Liver (tissue), 9 donors: ENCODE measurements around the gene CUX1. TPM values are rescaled to one million over a fixed set of nuclear protein-coding genes. Genes with fewer than 3 reads are reported as not detected.

Source experiments
- DNase-seq: peaks from one replicate; pipeline ENCODE4 v3.0.0-alpha.2; 2017; ENCODE audit warnings: low spot score
- H3K27ac ChIP-seq, 2 donors: one replicate each; pipeline ENCODE4 v1.7.0; 2013; ENCODE audit warnings: inconsistent platforms in 2 of 2, low read length in 2 of 2, control low read depth in 1 of 2, low read depth in 1 of 2, mild to moderate bottlenecking in 1 of 2
- H3K27me3 ChIP-seq, 4 donors: one replicate each; pipeline versions ENCODE4 v1.6.1 to v1.7.0; 2013; ENCODE audit warnings: low read length in 3 of 4, inconsistent platforms in 1 of 4, mild to moderate bottlenecking in 1 of 4, moderate library complexity in 1 of 4; ENCODE audit not compliant: control insufficient read depth in 4 of 4, insufficient read depth in 4 of 4
- H3K36me3 ChIP-seq, 4 donors: one replicate each; pipeline versions ENCODE4 v1.6.1 to v1.7.0; 2013; ENCODE audit warnings: low read length in 3 of 4, mild to moderate bottlenecking in 3 of 4, low read depth in 1 of 4, moderate library complexity in 1 of 4; ENCODE audit not compliant: control insufficient read depth in 4 of 4, insufficient read depth in 3 of 4
- H3K4me1 ChIP-seq, 4 donors: one replicate each; pipeline versions ENCODE4 v1.6.1 to v1.7.0; 2013; ENCODE audit warnings: low read length in 3 of 4, mild to moderate bottlenecking in 3 of 4, moderate library complexity in 1 of 4; ENCODE audit not compliant: control insufficient read depth in 4 of 4, insufficient read depth in 4 of 4
- H3K4me3 ChIP-seq, 3 donors: one replicate each; pipeline versions ENCODE4 v1.6.1 to v1.7.0; 2013; ENCODE audit warnings: low read length in 3 of 3, control low read depth in 1 of 3, low read depth in 1 of 3, mild to moderate bottlenecking in 1 of 3
- H3K9ac ChIP-seq, 2 donors: one replicate each; pipeline ENCODE4 v1.7.0; 2013; ENCODE audit warnings: low read length in 2 of 2, mild to moderate bottlenecking in 2 of 2, moderate library complexity in 2 of 2, control low read depth in 1 of 2, low read depth in 1 of 2
- H3K9me3 ChIP-seq, 4 donors: one replicate each; pipeline versions ENCODE4 v1.6.1 to v1.7.0; 2013; ENCODE audit warnings: low read length in 3 of 4; ENCODE audit not compliant: control insufficient read depth in 4 of 4
- ATF3 ChIP-seq: IDR thresholded peaks from 2 replicates; pipeline ENCODE4 v1.6.1; 2016; ENCODE audit warnings: antibody characterized with exemption
- CTCF ChIP-seq: fragments of 150-350 bp; IDR thresholded peaks from 2 replicates; pipeline ENCODE4 v1.5.1; 2017; ENCODE audit warnings: improper control_type of control experiment, low read depth, low read length; ENCODE audit not compliant: missing input control
- FOXA1 ChIP-seq: IDR thresholded peaks from 2 replicates; pipeline ENCODE4 v1.6.1; 2016; ENCODE audit warnings: antibody characterized with exemption
- FOXA2 ChIP-seq: IDR thresholded peaks from 2 replicates; pipeline ENCODE4 v1.6.1; 2016; ENCODE audit warnings: antibody characterized with exemption
- GABPA ChIP-seq, 2 donors: IDR thresholded peaks in 1 of 2; conservative IDR thresholded peaks in 1 of 2; 2 replicates each; pipeline ENCODE4 v1.6.1; 2016; ENCODE audit warnings: antibody characterized with exemption in 2 of 2, mild to moderate bottlenecking in 1 of 2, moderate library complexity in 1 of 2
- HNF4A ChIP-seq, 2 donors: conservative IDR thresholded peaks; 2 replicates each; pipeline ENCODE4 v1.6.1; 2016; ENCODE audit warnings: antibody characterized with exemption in 2 of 2, mild to moderate bottlenecking in 2 of 2
- HNF4G ChIP-seq: IDR thresholded peaks from 2 replicates; pipeline ENCODE4 v1.6.1; 2016; ENCODE audit warnings: antibody characterized with exemption
- JUND ChIP-seq, 2 donors: IDR thresholded peaks; 2 replicates each; pipeline ENCODE4 v1.6.1; 2016; ENCODE audit warnings: antibody characterized with exemption in 2 of 2
- NR2F2 ChIP-seq: IDR thresholded peaks from 2 replicates; pipeline ENCODE4 v1.6.1; 2016; ENCODE audit warnings: antibody characterized with exemption
- RAD21 ChIP-seq, 2 donors: IDR thresholded peaks; 2 replicates each; pipeline ENCODE4 v1.6.1; 2016; ENCODE audit warnings: antibody characterized with exemption in 2 of 2, mild to moderate bottlenecking in 2 of 2
- REST ChIP-seq: IDR thresholded peaks from 2 replicates; pipeline ENCODE4 v1.6.1; 2016; ENCODE audit warnings: antibody characterized with exemption, mild to moderate bottlenecking
- RXRA ChIP-seq, 2 donors: IDR thresholded peaks; 2 replicates each; pipeline ENCODE4 v1.6.1; 2017 to 2018; ENCODE audit warnings: antibody characterized with exemption in 2 of 2, mild to moderate bottlenecking in 1 of 2
- SP1 ChIP-seq: IDR thresholded peaks from 2 replicates; pipeline ENCODE4 v1.6.1; 2018; ENCODE audit warnings: antibody characterized with exemption, mild to moderate bottlenecking
- YY1 ChIP-seq: IDR thresholded peaks from 2 replicates; pipeline ENCODE4 v1.6.1; 2016; ENCODE audit warnings: antibody characterized with exemption, mild to moderate bottlenecking
- ZBTB33 ChIP-seq: IDR thresholded peaks from 2 replicates; pipeline ENCODE4 v1.6.1; 2016; ENCODE audit warnings: antibody characterized with exemption
- WGBS: extraction: QIAGEN DNeasy Blood & Tissue Kit; methylation state at CpG from one replicate; pipeline ENCODE4 v1.1.7; 2013; 5-methylcytosine and 5-hydroxymethylcytosine counted together
- polyA plus RNA-seq, 2 donors: library from polyadenylated mRNA; stranded (reverse) in 1 of 2; unstranded in 1 of 2; fragments of 200-250 nt in 1 of 2; fragments of >200 nt in 1 of 2; fragmentation: Nextera tagmentation in 1 of 2; extraction: Ambion mirVana in 1 of 2; gene quantifications; one replicate each; pipeline versions ENCODE4 v1.2.1 to v1.2.3, GENCODE V29; 2013 to 2015
- total RNA-seq, 2 donors: library from RNA; depleted of rRNA; stranded (reverse); fragments of >200 nt; gene quantifications; one replicate each; pipeline ENCODE4 v1.2.3, GENCODE V29; 2014
- donor health status: healthy.
- donor health status: healthy.
- donor health status: healthy.
- donor health status: healthy.
- donor health status: healthy.

The CUX1 gene
- total and polyA plus RNA-seq, 4 donors: 18.6 to 40.6 (median 21.4) TPM

- TF ChIP-seq JUND (IDR thresholded peaks at IDR 0.05): no peak
- no peak for TF ChIP-seq RXRA (IDR thresholded peaks at IDR 0.05)
- TF ChIP-seq FOXA2: no peak
- TF ChIP-seq FOXA1: no peak
Observed at GRCh38 chr7:102005933-102006480, 188.6 kb downstream of the CUX1 start (continued).

GRCh38 chr7:102006695-102007094 lies 189.3 kb downstream of the CUX1 start:
- H3K9me3 ChIP-seq: no peaks in the 10 kb centered on the region
- 98% methylated on average over 15 of the region's 15 CpGs for WGBS
- H3K27me3 ChIP-seq: no peaks in the 10 kb centered on the region
- TF ChIP-seq JUND (IDR thresholded peaks at IDR 0.05) (no peak), HNF4A (conservative IDR thresholded peaks at IDR 0.05) (no peak), ZBTB33 (no peak), YY1 (no peak), RXRA (IDR thresholded peaks at IDR 0.05) (no peak), SP1 (no peak), FOXA2 (no peak), REST (no peak), NR2F2 (no peak), HNF4G (no peak), FOXA1 (no peak), RAD21 (IDR thresholded peaks at IDR 0.05) (no peak), GABPA (IDR thresholded peaks at IDR 0.05 in 1 of 2, conservative IDR thresholded peaks at IDR 0.05 in 1 of 2) (no peak), ATF3 (no peak), CTCF (no peak)
- no peaks in the 10 kb centered on the region for H3K4me1 ChIP-seq
- no peak overlapping the region for H3K4me3 ChIP-seq
- H3K36me3 ChIP-seq: no peaks in the 10 kb centered on the region
- DNase-seq: no peak
- no peak overlapping the region for H3K27ac ChIP-seq
- no peak overlapping the region for H3K9ac ChIP-seq
